ENCODE measurements around the gene LTB.

Gene LTB

GRCh38 chr6:31576897-31577578, 5.2 kb downstream of the LTB start:
- Histone ChIP-seq H3K79me2 (ENCODE audit: control insufficient read depth, insufficient read depth, low read length) (no peaks in the 10 kb centered on the region), H4K8ac (ENCODE audit: low read depth, low read length) (no peak overlapping the region), H3K23ac (ENCODE audit: low read length) (no peak overlapping the region), H3K56ac (ENCODE audit: low read length) (no peak overlapping the region), H3K36me3 (ENCODE audit: control insufficient read depth, insufficient read depth, low read length) (no peaks in the 10 kb centered on the region), H2BK5ac (ENCODE audit: low read length) (no peak overlapping the region), H3K4me2 (ENCODE audit: low read length) (no peak overlapping the region), H3K79me1 (ENCODE audit: low read length) (no peaks in the 10 kb centered on the region), H3K9ac (ENCODE audit: low read length) (no peak overlapping the region), H3K4ac (ENCODE audit: low read depth, low read length) (no peak overlapping the region), H3K4me1 (ENCODE audit: control insufficient read depth, low read depth, low read length) (peaks cover 5% of the 10 kb centered on the region), H3K18ac (ENCODE audit: low read length) (no peak overlapping the region), H3K27me3 (ENCODE audit: insufficient read depth, low read length, poor library complexity) (no peaks in the 10 kb centered on the region), H3K4me3 (ENCODE audit: low read length) (no peak overlapping the region), H4K5ac (ENCODE audit: low read length) (no peak overlapping the region), H2BK15ac (replicated peaks; ENCODE audit: low read depth) (no peak overlapping the region), H2BK120ac (ENCODE audit: low read depth, low read length) (no peak overlapping the region), H2AK5ac (ENCODE audit: low read length) (peak overlapping the region; percentile 22), H3K27ac (ENCODE audit: low read depth, low read length) (no peak overlapping the region)
- no CpG with 5 or more reads among the region's 19 CpGs for WGBS (ENCODE audit: extremely low coverage, insufficient coverage, low lambda C conversion rate)
- DNase-seq: no peak

GRCh38 chr6:31575952-31576685, 6.1 kb downstream of the LTB start:
- no peaks in the 10 kb centered on the region for H3K36me3 ChIP-seq (ENCODE audit: control insufficient read depth, insufficient read depth, low read length)
- peaks cover 2% of the 10 kb centered on the region for H3K4me1 ChIP-seq (ENCODE audit: control insufficient read depth, low read depth, low read length)
- H3K4ac ChIP-seq (ENCODE audit: low read depth, low read length): no peak overlapping the region
- H3K27me3 ChIP-seq (ENCODE audit: insufficient read depth, low read length, poor library complexity): no peaks in the 10 kb centered on the region
- no peak overlapping the region for H3K4me2 ChIP-seq (ENCODE audit: low read length)
- no peak overlapping the region for H3K23ac ChIP-seq (ENCODE audit: low read length)
- no peak overlapping the region for H3K56ac ChIP-seq (ENCODE audit: low read length)
- H3K9ac ChIP-seq (ENCODE audit: low read length): no peak overlapping the region
- no peak overlapping the region for H3K4me3 ChIP-seq (ENCODE audit: low read length)
- H4K8ac ChIP-seq (ENCODE audit: low read depth, low read length): no peak overlapping the region
- H2AK5ac ChIP-seq (ENCODE audit: low read length): no peak overlapping the region
- no peaks in the 10 kb centered on the region for H3K79me2 ChIP-seq (ENCODE audit: control insufficient read depth, insufficient read depth, low read length)
- no peak overlapping the region for H4K5ac ChIP-seq (ENCODE audit: low read length)
- H2BK5ac ChIP-seq (ENCODE audit: low read length): no peak overlapping the region
- DNase-seq: no peak
- H3K27ac ChIP-seq (ENCODE audit: low read depth, low read length): no peak overlapping the region
- H2BK15ac ChIP-seq (replicated peaks; ENCODE audit: low read depth): no peak overlapping the region
- no peaks in the 10 kb centered on the region for H3K79me1 ChIP-seq (ENCODE audit: low read length)
- 100% methylated on average over 2 of the region's 8 CpGs for WGBS (ENCODE audit: extremely low coverage, insufficient coverage, low lambda C conversion rate)
- H3K18ac ChIP-seq (ENCODE audit: low read length): no peak overlapping the region
- H2BK120ac ChIP-seq (ENCODE audit: low read depth, low read length): no peak overlapping the region

GRCh38 chr6:31575335-31575901, 6.8 kb downstream of the LTB start, which contains the start of gene TNF:
TSS of gene TNF (plus strand) at chr6:31575565. CDS start at chr6:31575742, 177 bp downstream.
- WGBS (ENCODE audit: extremely low coverage, insufficient coverage, low lambda C conversion rate): no CpG with 5 or more reads among the region's 19 CpGs
- H2AK5ac ChIP-seq (ENCODE audit: low read length): no peak within 1 kb of the TSS
- H4K8ac ChIP-seq (ENCODE audit: low read depth, low read length): no peak within 1 kb of the TSS
- no peaks in the 10 kb centered on the region for H3K36me3 ChIP-seq (ENCODE audit: control insufficient read depth, insufficient read depth, low read length)
- H4K5ac ChIP-seq (ENCODE audit: low read length): no peak within 1 kb of the TSS
- H3K79me2 ChIP-seq (ENCODE audit: control insufficient read depth, insufficient read depth, low read length): no peaks in the 10 kb centered on the region
- H3K4me1 ChIP-seq (ENCODE audit: control insufficient read depth, low read depth, low read length): peaks cover 2% of the 10 kb centered on the region
- H3K4me2 ChIP-seq (ENCODE audit: low read length): no peak within 1 kb of the TSS
- no peak within 1 kb of the TSS for H3K4ac ChIP-seq (ENCODE audit: low read depth, low read length)
- no peak within 1 kb of the TSS for H3K27ac ChIP-seq (ENCODE audit: low read depth, low read length)
- DNase-seq: no peak
- no peak within 1 kb of the TSS for H3K18ac ChIP-seq (ENCODE audit: low read length)
- H3K4me3 ChIP-seq (ENCODE audit: low read length): no peak within 1 kb of the TSS
- H3K79me1 ChIP-seq (ENCODE audit: low read length): no peaks in the 10 kb centered on the region
- H2BK120ac ChIP-seq (ENCODE audit: low read depth, low read length): no peak within 1 kb of the TSS
- H3K9ac ChIP-seq (ENCODE audit: low read length): no peak within 1 kb of the TSS
- no peak within 1 kb of the TSS for H2BK5ac ChIP-seq (ENCODE audit: low read length)
- H3K27me3 ChIP-seq (ENCODE audit: insufficient read depth, low read length, poor library complexity): no peaks in the 10 kb centered on the region
- H3K23ac ChIP-seq (ENCODE audit: low read length): no peak within 1 kb of the TSS
- H3K56ac ChIP-seq (ENCODE audit: low read length): no peak within 1 kb of the TSS
- no peak within 1 kb of the TSS for H2BK15ac ChIP-seq (replicated peaks; ENCODE audit: low read depth)

GRCh38 chr6:31574106-31575061, 7.8 kb downstream of the LTB start:
- Histone ChIP-seq H2BK5ac (ENCODE audit: low read length) (no peak overlapping the region), H3K36me3 (ENCODE audit: control insufficient read depth, insufficient read depth, low read length) (no peaks in the 10 kb centered on the region), H3K4me1 (ENCODE audit: control insufficient read depth, low read depth, low read length) (peaks cover 2% of the 10 kb centered on the region), H2BK15ac (replicated peaks; ENCODE audit: low read depth) (no peak overlapping the region), H2BK120ac (ENCODE audit: low read depth, low read length) (no peak overlapping the region), H4K8ac (ENCODE audit: low read depth, low read length) (no peak overlapping the region), H3K4ac (ENCODE audit: low read depth, low read length) (no peak overlapping the region), H3K18ac (ENCODE audit: low read length) (no peak overlapping the region), H3K4me2 (ENCODE audit: low read length) (no peak overlapping the region), H3K56ac (ENCODE audit: low read length) (no peak overlapping the region), H3K23ac (ENCODE audit: low read length) (no peak overlapping the region), H3K4me3 (ENCODE audit: low read length) (no peak overlapping the region), H3K79me2 (ENCODE audit: control insufficient read depth, insufficient read depth, low read length) (no peaks in the 10 kb centered on the region), H2AK5ac (ENCODE audit: low read length) (no peak overlapping the region), H3K79me1 (ENCODE audit: low read length) (no peaks in the 10 kb centered on the region), H3K27ac (ENCODE audit: low read depth, low read length) (no peak overlapping the region), H3K9ac (ENCODE audit: low read length) (no peak overlapping the region), H3K27me3 (ENCODE audit: insufficient read depth, low read length, poor library complexity) (no peaks in the 10 kb centered on the region), H4K5ac (ENCODE audit: low read length) (no peak overlapping the region)
- peak; percentile 63 for DNase-seq
- WGBS (ENCODE audit: extremely low coverage, insufficient coverage, low lambda C conversion rate): no CpG with 5 or more reads among the region's 14 CpGs

GRCh38 chr6:31573239-31574105, 8.8 kb downstream of the LTB start:
- H3K79me1 ChIP-seq (ENCODE audit: low read length): no peaks in the 10 kb centered on the region
- H2BK120ac ChIP-seq (ENCODE audit: low read depth, low read length): no peak overlapping the region
- H3K9ac ChIP-seq (ENCODE audit: low read length): no peak overlapping the region
- no peaks in the 10 kb centered on the region for H3K27me3 ChIP-seq (ENCODE audit: insufficient read depth, low read length, poor library complexity)
- H2BK5ac ChIP-seq (ENCODE audit: low read length): no peak overlapping the region
- H2BK15ac ChIP-seq (replicated peaks; ENCODE audit: low read depth): no peak overlapping the region
- peaks cover 2% of the 10 kb centered on the region for H3K4me1 ChIP-seq (ENCODE audit: control insufficient read depth, low read depth, low read length)
- H2AK5ac ChIP-seq (ENCODE audit: low read length): peak overlapping the region; percentile 32
- H3K27ac ChIP-seq (ENCODE audit: low read depth, low read length): no peak overlapping the region
- no peak overlapping the region for H4K5ac ChIP-seq (ENCODE audit: low read length)
- no peak overlapping the region for H3K18ac ChIP-seq (ENCODE audit: low read length)
- no CpG with 5 or more reads among the region's 9 CpGs for WGBS (ENCODE audit: extremely low coverage, insufficient coverage, low lambda C conversion rate)
- no peaks in the 10 kb centered on the region for H3K79me2 ChIP-seq (ENCODE audit: control insufficient read depth, insufficient read depth, low read length)
- no peak overlapping the region for H3K4ac ChIP-seq (ENCODE audit: low read depth, low read length)
- peak; percentile 88 for DNase-seq
- no peak overlapping the region for H3K4me2 ChIP-seq (ENCODE audit: low read length)
- H3K36me3 ChIP-seq (ENCODE audit: control insufficient read depth, insufficient read depth, low read length): no peaks in the 10 kb centered on the region
- H3K56ac ChIP-seq (ENCODE audit: low read length): no peak overlapping the region
- H3K4me3 ChIP-seq (ENCODE audit: low read length): no peak overlapping the region
- H4K8ac ChIP-seq (ENCODE audit: low read depth, low read length): no peak overlapping the region
- no peak overlapping the region for H3K23ac ChIP-seq (ENCODE audit: low read length)

Measured in mesendoderm (in vitro differentiated cells).